Right ventricle myocardium inferior (tissue), 1 donor: Measurements from ENCODE around the gene FBXL22. TPM values are rescaled to one million over a fixed set of nuclear protein-coding genes. Genes with fewer than 3 reads are reported as not detected.
A peak's percentile ranks its signal among the peaks of the same experiment; 100 is the strongest.

Experiments used
- ATAC-seq: fragments of 200-7000 bp; cut with Tn5 transposase; one replicate; pipeline ENCODE4 v1.9.1; 2020; ENCODE audit warnings: mild to moderate bottlenecking, moderate library complexity
- DNase-seq: peaks from one replicate; pipeline ENCODE4 v3.0.0; 2021; ENCODE audit errors: missing footprints
- intact Hi-C: fragments of 100-400 bp; cut with DNase I; formaldehyde crosslinking; loops from one replicate; pipeline ENCODE4 v1.11.0; 2022
- total RNA-seq: library from RNA; stranded (reverse); fragmentation: NEBNext Ultra II Directional; extraction: Animal tissue kit (Norgen Biotek cat#: 25700); gene quantifications from one replicate; pipeline ENCODE4 v1.2.1, GENCODE V29; 2021
- donor health status: DM: no; HTN: yes; CAD: no; lungs with severe emphysema.

Gene FBXL22
- total RNA-seq, 1 donor from 2014 or later: 33.2 TPM

GRCh38 chr15:63586790-63587189, 10.4 kb upstream of the FBXL22 start:
- ATAC-seq (no peak), DNase-seq (no peak)
- intact Hi-C loops: no loop called here

DNA sequence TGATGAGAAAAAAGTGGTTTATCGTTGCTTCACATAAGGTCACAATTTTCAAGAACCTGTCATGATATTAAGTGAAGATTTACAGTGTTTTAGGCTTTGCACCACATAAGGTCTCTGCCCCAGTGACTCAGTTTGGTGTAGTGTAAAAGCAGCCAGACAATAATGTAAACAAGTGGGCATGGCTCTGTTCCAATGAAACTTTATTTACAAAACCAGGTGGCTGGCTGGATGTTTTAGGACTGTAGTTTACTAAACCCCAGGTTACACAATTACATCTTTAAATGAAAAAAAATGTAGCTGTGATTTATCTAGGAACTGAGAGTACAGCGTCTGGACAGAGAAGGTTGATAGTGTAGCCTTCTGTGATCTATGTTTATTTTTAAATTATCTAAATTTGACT, 9.7 kb upstream of the FBXL22 start:
- DNase-seq (no peak), ATAC-seq (no peak)
- intact Hi-C loops: no loop called here

DNA sequence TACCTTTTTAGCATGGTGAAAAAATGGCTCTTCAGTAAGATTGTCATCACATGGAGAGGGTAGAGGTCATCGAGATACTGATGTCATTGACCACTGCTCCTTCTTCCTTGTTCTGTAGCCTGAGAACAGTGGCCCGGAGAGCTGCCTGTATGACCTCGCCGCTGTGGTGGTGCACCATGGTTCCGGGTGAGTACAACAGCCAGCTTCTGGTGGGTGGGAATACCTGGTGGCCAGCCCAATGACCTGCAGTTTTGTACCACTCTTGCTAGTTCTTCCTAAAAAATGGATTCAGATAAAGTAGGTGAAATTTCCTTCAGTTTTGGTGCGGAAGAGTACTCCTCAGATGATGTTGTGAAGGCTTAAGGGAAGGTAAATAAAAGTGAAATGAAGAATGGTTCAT, 8.4 kb upstream of the FBXL22 start:
- DNase-seq: no peak
- ATAC-seq: no peak
- intact Hi-C loops: no loop called here

GRCh38 chr15:63593705-63594671, 3.2 kb upstream of the FBXL22 start:
- no peak for ATAC-seq
- no peak for DNase-seq
- intact Hi-C loops: no loop called here

DNA sequence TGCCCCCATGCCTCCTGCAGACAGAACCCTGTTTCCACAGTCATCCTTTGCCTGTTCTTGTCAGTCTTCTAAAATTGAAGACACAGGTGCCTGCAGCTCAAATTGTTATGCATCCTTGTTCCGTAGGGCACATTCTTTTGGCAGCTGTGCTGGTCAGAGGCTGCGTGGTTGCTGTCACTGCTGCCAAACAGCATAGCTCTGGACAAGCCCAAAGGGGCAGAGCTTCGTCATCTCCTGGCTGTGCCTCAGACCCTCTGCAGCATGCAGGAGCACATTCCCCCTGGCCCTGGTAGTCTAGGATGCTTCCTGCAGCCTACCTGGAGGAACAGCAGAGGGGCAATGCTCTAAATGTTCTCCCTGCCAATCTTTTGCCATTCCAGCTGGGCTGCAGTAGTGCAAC, 2.1 kb upstream of the FBXL22 start:
- intact Hi-C loops: loop anchor here (5.0 kb wide), 1 partner anchor 128 kb away; no protein-coding TSS in a partner anchor
- no peak for DNase-seq
- peak; percentile 45 for ATAC-seq

DNA sequence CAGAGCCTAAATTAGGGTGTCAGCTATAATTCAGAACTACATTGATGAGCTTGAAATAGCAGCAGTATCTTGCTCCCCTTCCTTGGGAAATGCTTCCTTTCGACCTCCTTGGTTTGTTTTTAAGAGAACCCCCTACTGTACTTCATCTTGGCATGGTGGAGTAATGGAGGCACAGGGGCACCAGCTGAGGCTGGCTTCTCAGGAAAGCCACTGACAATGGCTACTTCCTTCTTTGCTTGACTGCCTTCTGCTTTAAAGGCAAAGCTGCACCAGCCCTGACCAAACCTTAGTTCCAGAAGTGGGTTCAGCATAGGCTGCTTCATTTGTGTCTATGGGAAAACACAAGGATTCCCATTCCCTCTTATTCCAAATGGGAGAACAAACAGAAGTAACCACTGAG, 1.5 kb upstream of the FBXL22 start:
- DNase-seq (no peak), ATAC-seq (no peak)
- intact Hi-C loops: loop anchor here (5.0 kb wide), 1 partner anchor 128 kb away; no protein-coding TSS in a partner anchor

- ATAC-seq (no peak), DNase-seq (no peak)
- intact Hi-C loops: loop anchor here (5.0 kb wide), 1 partner anchor 129 kb away; no protein-coding TSS in a partner anchor
Observed at GRCh38 chr15:63596676-63597037, 530 bp upstream of the FBXL22 start.

DNA sequence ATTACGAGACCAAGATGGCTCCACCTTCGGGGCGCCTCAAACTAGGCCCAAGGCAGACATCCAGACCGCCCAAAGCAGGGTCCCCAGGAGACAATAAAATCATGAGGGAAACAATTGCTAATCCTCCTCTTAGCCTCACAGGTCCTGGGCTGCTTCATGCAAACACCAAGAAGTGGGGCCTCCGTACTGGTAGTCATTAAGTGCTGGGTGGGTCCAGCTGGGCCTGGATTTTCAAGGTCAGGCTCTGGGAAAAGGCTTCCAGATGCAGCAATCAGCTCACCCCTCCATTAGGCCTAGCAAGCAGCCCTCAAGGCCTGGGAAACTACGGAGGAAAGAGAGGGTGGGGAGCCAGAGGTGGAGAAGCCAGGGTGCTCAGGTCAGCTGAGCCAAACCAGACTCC, 634 bp downstream of the FBXL22 start:
- DNase-seq (no peak), ATAC-seq (no peak)
- intact Hi-C loops: loop anchor here (5.0 kb wide), 1 partner anchor 131 kb away; no protein-coding TSS in a partner anchor

GRCh38 chr15:63598473-63599400, 1.6 kb downstream of the FBXL22 start:
- intact Hi-C loops: loop anchor here (1.0 to 5.0 kb wide), 3 partner anchors 94 to 131 kb away; partner anchors contain the start of gene USP3
- DNase-seq (no peak), ATAC-seq (no peak)

DNA sequence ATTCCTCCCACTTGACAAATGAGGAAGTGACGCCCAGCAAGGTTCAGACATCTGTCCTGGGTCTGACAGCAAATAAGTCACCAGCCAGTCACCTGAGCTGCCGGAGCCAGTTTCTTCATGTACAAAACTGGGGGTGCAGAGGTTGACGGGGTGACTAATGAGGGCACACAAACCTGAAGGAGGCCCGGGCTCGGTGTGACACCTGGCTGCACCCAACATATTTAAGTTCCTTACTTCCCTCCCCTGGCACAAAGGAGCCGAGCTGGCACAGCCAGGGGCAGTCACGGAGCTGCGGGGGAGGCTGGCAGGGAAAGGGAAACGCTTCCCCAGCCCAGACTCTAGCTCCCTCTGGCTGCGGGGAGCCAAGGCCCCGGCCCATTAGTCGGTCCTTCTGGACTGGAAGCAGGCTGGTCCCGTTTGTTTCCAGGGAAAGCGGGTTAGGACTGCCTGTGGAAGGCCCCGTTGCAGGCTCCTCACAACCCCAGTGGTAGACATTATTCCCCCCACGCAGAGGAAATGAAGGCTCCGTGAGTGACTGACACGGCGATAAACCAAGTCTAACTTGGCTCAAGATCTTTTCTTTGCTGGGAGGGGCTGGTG, 2.3 kb downstream of the FBXL22 start:
- peak; percentile 53 for ATAC-seq
- DNase-seq: peak; percentile 79
- intact Hi-C loops: loop anchor here (1.0 to 5.0 kb wide), 3 partner anchors 95 to 132 kb away; partner anchors contain the start of gene USP3

GRCh38 chr15:63600001-63600615, 2.9 kb downstream of the FBXL22 start:
- no peak for DNase-seq
- intact Hi-C loops: no loop called here
- ATAC-seq: peak; percentile 12

DNA sequence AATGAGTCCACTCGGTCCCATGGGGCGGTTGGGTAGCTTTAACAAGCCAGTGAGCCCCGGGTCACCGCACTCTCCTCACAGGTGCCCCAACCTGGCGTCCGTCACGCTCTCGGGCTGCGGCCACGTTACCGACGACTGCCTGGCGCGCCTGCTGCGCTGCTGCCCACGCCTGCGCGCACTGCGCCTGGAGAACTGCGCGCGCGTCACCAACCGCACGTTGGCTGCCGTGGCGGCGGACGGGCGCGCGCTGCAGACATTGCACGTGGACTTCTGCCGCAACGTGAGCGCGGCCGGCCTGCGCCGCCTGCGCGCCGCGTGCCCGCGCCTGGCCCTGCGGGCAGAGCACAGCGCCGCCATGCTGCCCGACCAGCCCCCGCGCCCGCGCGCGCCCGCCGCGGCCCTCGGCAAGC, 3.4 kb downstream of the FBXL22 start:
- DNase-seq (peak; percentile 95), ATAC-seq (peak; percentile 77)
- intact Hi-C loops: no loop called here

DNA sequence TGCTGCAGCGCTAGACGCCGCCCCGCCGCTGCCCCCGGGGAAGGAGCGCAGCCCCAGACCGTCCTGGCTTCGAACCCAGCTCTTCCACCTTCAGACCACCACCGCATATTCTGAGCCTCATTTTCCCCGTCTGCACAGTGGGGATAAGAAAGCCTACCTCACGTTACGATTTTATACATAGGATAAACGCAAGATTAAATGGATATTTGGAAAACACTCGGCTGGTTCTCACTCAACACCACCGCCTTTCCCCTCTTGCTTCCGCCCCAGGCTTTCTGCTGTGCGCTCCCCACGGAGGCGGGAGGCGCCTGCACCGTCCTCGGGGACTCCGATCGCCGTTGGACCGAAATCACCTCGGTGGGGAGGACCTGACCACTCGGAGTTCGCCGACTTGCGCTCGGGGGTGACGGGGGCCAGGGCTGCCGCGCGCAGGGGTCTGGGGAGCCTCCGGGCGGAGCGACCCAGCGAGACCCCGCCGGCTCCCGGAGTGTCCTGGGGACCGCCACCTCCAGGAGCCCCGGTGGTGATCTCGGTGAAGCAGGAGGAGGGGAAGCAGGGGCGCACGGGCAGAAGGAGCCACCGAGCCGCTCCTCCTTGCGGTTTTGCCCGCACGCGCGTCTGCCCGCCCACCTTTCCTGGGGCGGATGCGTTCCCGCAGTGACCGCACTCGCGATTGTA, 4.0 kb downstream of the FBXL22 start:
- intact Hi-C loops: no loop called here
- DNase-seq (no peak), ATAC-seq (no peak)

- DNase-seq (no peak), ATAC-seq (no peak)
- intact Hi-C loops: no loop called here
Observed at GRCh38 chr15:63601704-63602185, 4.6 kb downstream of the FBXL22 start.

DNA sequence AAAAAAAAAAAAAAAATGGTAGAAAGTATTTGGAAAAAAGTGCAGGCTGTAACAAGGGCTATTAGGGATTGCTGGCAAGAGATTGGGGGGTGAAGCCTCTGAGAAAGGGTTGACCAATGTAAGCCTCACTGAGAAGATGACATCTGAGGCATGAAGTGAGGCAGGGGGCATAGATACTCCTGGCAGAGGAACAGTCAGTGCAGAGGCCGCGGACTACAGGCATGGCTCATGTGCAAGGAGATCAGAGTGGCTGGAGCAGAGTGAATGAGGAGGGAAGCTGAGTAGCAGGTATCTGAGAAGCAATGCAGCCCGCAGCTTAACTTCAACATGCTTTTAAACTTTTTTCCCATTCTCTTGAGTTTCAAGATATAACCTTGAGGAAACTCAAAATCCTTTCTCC, 5.4 kb downstream of the FBXL22 start:
- DNase-seq (no peak), ATAC-seq (no peak)
- intact Hi-C loops: no loop called here

DNA sequence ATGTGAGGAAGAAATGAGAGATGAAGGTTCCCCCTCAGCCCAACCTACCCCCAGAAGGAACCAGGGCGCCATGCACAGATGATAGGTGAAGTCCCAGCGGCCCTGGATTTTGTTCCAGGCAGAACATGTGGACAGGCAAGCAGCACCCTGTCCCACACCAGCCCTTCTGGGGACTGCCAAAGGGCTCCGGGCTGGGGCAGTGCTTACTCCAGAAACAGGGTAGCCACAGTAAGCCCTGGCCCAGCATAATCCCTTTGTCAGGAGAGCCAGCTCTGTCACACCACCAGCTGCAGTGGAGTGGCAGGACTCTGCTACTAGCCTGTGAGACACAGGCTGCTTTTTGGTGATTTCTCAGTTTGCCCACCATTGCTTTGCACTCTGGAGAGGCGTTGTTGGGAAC, 6.3 kb downstream of the FBXL22 start:
- no peak for ATAC-seq
- intact Hi-C loops: no loop called here
- DNase-seq: no peak

GRCh38 chr15:63604281-63604680, 7.1 kb downstream of the FBXL22 start:
- intact Hi-C loops: no loop called here
- ATAC-seq: no peak
- no peak for DNase-seq

GRCh38 chr15:63605036-63605435, 7.8 kb downstream of the FBXL22 start:
- intact Hi-C loops: no loop called here
- DNase-seq (no peak), ATAC-seq (no peak)
